GM19328 (cell line): ENCODE results near the gene IL32.
A peak's percentile ranks its signal among the peaks of the same experiment; 100 is the strongest.
"Not testable (repeated sequence)": the region's sequence is repeated elsewhere in the genome, so short reads cannot be mapped to it uniquely, and the experiment has no call there.

ENCODE experiments used
- ATAC-seq: cut with Tn5 transposase; IDR thresholded peaks from one replicate; pipeline ENCODE4 v1.9.1; 2021; ENCODE audit warnings: mild to moderate bottlenecking, moderate library complexity; ENCODE audit not compliant: unreplicated experiment

Gene IL32

GRCh38 chr16:3069146-3069545 is 3.7 kb downstream of the IL32 start:
- ATAC-seq: not testable (repeated sequence)

GRCh38 chr16:3070608-3071111 is 5.2 kb downstream of the IL32 start:
- ATAC-seq: no peak

- ATAC-seq: no peak
Observed at GRCh38 chr16:3071655-3072054, 6.2 kb downstream of the IL32 start.

GRCh38 chr16:3072148-3072547 is 6.7 kb downstream of the IL32 start:
- ATAC-seq: not testable (repeated sequence)

- ATAC-seq: not testable (repeated sequence)
Observed at GRCh38 chr16:3072576-3073263, 7.3 kb downstream of the IL32 start.

GRCh38 chr16:3073448-3073847 is 8.0 kb downstream of the IL32 start:
- no peak for ATAC-seq

GRCh38 chr16:3074860-3075522 is 9.6 kb downstream of the IL32 start:
- peak; percentile 77 for ATAC-seq

GRCh38 chr16:3075523-3075915 is 10.1 kb downstream of the IL32 start:
- ATAC-seq: no peak

- ATAC-seq: not testable (repeated sequence)
Observed at GRCh38 chr16:3075946-3076345, 10.5 kb downstream of the IL32 start.

GRCh38 chr16:3076577-3076976 is 11.1 kb downstream of the IL32 start:
- no peak for ATAC-seq

GRCh38 chr16:3080024-3080423 is 14.6 kb downstream of the IL32 start:
- ATAC-seq: no peak

GRCh38 chr16:3081957-3082356 is 16.5 kb downstream of the IL32 start:
- ATAC-seq: not testable (repeated sequence)

- ATAC-seq: not testable (repeated sequence)
Observed at GRCh38 chr16:3083408-3083807, 18.0 kb downstream of the IL32 start.

GRCh38 chr16:3084491-3084890 is 19.1 kb downstream of the IL32 start:
- no peak for ATAC-seq

- ATAC-seq: no peak
Observed at GRCh38 chr16:3084969-3085670, 19.7 kb downstream of the IL32 start.

GRCh38 chr16:3085868-3086595 is 20.6 kb downstream of the IL32 start:
- ATAC-seq: no peak

- no peak for ATAC-seq
Observed at GRCh38 chr16:3086596-3087242, 21.3 kb downstream of the IL32 start.

GRCh38 chr16:3087243-3088235 is 22.1 kb downstream of the IL32 start:
- ATAC-seq: no peak

GRCh38 chr16:3088450-3088849 is 23.0 kb downstream of the IL32 start:
- ATAC-seq: no peak
